ENCODE results near the gene MAGOH. TPM values are rescaled to one million over a fixed set of nuclear protein-coding genes. Genes with fewer than 3 reads are reported as not detected.

MAGOH gene
- total and polyA plus RNA-seq, 2 of the 13 experiments (the other 11 are each of a cell fraction or from before 2014, with no cell fraction given): 24.1 to 87.0 TPM

DNA sequence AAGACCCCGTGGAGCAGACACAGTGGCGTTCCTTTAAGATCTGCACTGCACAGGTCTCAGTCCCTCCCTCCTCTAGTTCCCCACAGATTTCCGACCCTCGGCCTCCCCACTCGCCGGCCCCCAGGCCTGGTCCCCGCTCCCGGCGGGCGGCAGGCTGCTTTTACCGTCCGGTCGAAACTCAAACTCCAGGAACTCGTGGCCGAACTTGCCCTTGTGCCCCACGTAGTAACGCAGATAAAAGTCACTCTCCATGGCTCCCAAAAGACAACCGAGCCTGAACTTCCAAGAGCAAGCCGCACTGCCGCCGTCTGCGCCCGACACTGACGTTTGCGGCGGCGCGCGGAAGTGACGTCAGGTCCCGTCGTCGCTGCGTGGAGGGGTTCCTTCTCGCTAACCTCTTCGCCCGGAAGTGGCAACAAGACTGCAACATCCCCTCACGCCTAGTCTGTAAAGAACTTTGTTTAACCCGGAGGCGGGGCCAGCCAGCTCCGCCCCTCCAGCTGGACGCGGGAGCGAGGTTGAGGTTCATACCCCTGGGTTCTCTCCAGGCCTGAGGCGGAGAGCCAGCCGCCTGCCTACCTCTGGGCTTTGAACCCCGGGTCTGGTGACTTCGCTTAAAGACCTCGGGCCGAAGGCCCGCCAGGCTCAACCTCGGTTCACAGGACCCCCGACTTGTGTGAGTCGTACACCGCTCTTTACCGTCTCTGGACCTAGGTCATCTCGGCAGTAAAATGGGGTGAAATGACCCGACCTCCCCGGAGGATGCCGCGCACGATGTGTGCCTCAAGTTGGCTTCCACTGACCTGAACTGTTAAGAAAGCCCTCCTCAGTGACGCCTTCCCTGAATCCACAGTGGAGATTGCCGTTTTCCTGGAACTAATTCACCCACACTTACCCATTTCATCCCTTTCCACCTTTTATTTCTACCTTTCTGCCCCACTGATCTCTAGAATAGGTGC, at the start of gene MAGOH (continued):
- TF ChIP-seq ISX (CRISPR knock-in tag; conservative IDR thresholded peaks at IDR 0.05): no peak
- peak; percentile 65 for TF ChIP-seq YY1 (IDR thresholded peaks at IDR 0.05; ENCODE audit: insufficient read depth, insufficient replicate concordance, low read depth, low read length)
- no peak for TF ChIP-seq MLLT10 (CRISPR knock-in tag; IDR thresholded peaks at IDR 0.05)
- TF ChIP-seq HOXD1 (CRISPR knock-in tag; IDR thresholded peaks at IDR 0.05): no peak

DNA sequence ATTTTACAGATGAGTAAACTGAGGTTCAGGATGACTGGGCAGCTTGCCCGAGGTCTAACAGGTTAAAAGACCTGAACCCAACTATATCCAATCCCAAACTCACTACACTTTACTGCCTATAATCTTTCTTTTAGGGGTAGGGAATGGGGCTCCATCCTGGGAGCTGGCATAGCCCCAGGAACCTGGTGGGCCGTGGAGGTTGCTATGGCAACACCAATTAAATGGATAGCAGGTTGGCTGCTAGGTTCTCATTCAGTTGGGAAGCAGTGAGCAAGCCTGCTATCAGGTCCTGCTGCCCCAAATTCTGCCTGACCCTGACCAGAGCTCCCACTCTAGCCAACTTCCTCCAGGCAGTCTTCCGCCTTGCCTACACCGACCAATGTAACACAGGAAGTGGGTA, 48.6 kb upstream of the MAGOH start:
- POLR2A ChIA-PET: no interaction called here
- H4K20me1 ChIP-seq (ENCODE audit: insufficient read depth, low read length): no peaks in the 10 kb centered on the region
- H3K27ac ChIP-seq (ENCODE audit: extremely low read length, insufficient read depth, low read length): no peak overlapping the region
- FAIRE-seq (no peak), ATAC-seq (no peak), DNase-seq (ENCODE audit: low spot score) (no peak)
- peaks cover 6 to 55% of the 10 kb centered on the region in 2 experiments; a peak in 4 of 5 replicates for H3K36me3 ChIP-seq (replicated peaks in 1 of 2; ENCODE audit: control insufficient read depth in 1 of 2, insufficient read depth in 2 of 2, low read length in 2 of 2)
- H3K4me2 ChIP-seq (ENCODE audit: low read depth, low read length): no peak overlapping the region
- no peak overlapping the region for H2AFZ ChIP-seq (ENCODE audit: low read length)
- no peaks in the 10 kb centered on the region for H3K79me2 ChIP-seq (ENCODE audit: insufficient read depth, low read length)
- CTCF ChIA-PET (ENCODE audit: low intra/inter-chr PET ratio, low total read pairs): no interaction called here
- no peaks in the 10 kb centered on the region for H3K9me3 ChIP-seq (ENCODE audit: low read length)
- no peak overlapping the region for H3K9ac ChIP-seq (ENCODE audit: insufficient read depth, low read depth, low read length)
- 93% methylated on average over 4 of the region's 4 CpGs for WGBS (ENCODE audit: low lambda C conversion rate)
- H3K27me3 ChIP-seq (ENCODE audit: control insufficient read depth in 1 of 2, insufficient read depth in 2 of 2, low read length in 2 of 2): no peaks in the 10 kb centered on the region
- H3K4me3 ChIP-seq (replicated peaks in 1 of 3; ENCODE audit: insufficient read depth in 1 of 3, low read depth in 2 of 3, low read length in 3 of 3): no peak overlapping the region
- intact Hi-C loops (cut with micrococcal nuclease; ENCODE audit: unreplicated experiment) (no loop called here), in situ Hi-C loops (cut with HindIII; ENCODE audit: extremely low pct_ligation_motif_present, low pct_unique_long_range_greater_than_20kb) (no loop called here)
- BruUV-seq (replicated peaks): no TSS peak
- H3K4me1 ChIP-seq (ENCODE audit: insufficient read depth, low read length): 0 out of 2 replicates have a peak, but pooled peaks cover 1% of the 10 kb centered on the region
- TF ChIP-seq SMAD3 (CRISPR knock-in tag; IDR thresholded peaks at IDR 0.05): no peak
- no peak for TF ChIP-seq ZMYM3 (CRISPR knock-in tag; IDR thresholded peaks at IDR 0.05)
- TF ChIP-seq ZNF530 (CRISPR knock-in tag; IDR thresholded peaks at IDR 0.05; ENCODE audit: low read depth): no peak
- TF ChIP-seq PRPF4 (IDR thresholded peaks at IDR 0.05; ENCODE audit: low read depth, low read length, poor library complexity, severe bottlenecking): no peak
- TF ChIP-seq ZSCAN25 (CRISPR knock-in tag; IDR thresholded peaks at IDR 0.05): no peak
- no peak for TF ChIP-seq YEATS4 (CRISPR knock-in tag; IDR thresholded peaks at IDR 0.05; ENCODE audit: borderline replicate concordance)
- no peak for TF ChIP-seq JUNB (CRISPR knock-in tag; IDR thresholded peaks at IDR 0.05; ENCODE audit: borderline replicate concordance)
- TF ChIP-seq YY1 (IDR thresholded peaks at IDR 0.05; ENCODE audit: insufficient read depth, insufficient replicate concordance, low read depth, low read length): no peak
- no peak for TF ChIP-seq NFIC (IDR thresholded peaks at IDR 0.05; ENCODE audit: low read length)
- TF ChIP-seq, protein P1, sequence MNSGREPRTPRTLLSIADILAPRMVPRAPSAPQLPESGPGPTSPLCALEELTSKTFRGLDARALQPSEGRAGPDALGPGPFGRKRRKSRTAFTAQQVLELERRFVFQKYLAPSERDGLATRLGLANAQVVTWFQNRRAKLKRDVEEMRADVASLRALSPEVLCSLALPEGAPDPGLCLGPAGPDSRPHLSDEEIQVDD (CRISPR knock-in tag; IDR thresholded peaks at IDR 0.05; ENCODE audit: borderline replicate concordance): no peak
- TF ChIP-seq TBP (CRISPR knock-in tag; IDR thresholded peaks at IDR 0.05): no peak
- TF ChIP-seq ZNF780A (CRISPR knock-in tag; IDR thresholded peaks at IDR 0.05): no peak
- TF ChIP-seq, protein P2, sequence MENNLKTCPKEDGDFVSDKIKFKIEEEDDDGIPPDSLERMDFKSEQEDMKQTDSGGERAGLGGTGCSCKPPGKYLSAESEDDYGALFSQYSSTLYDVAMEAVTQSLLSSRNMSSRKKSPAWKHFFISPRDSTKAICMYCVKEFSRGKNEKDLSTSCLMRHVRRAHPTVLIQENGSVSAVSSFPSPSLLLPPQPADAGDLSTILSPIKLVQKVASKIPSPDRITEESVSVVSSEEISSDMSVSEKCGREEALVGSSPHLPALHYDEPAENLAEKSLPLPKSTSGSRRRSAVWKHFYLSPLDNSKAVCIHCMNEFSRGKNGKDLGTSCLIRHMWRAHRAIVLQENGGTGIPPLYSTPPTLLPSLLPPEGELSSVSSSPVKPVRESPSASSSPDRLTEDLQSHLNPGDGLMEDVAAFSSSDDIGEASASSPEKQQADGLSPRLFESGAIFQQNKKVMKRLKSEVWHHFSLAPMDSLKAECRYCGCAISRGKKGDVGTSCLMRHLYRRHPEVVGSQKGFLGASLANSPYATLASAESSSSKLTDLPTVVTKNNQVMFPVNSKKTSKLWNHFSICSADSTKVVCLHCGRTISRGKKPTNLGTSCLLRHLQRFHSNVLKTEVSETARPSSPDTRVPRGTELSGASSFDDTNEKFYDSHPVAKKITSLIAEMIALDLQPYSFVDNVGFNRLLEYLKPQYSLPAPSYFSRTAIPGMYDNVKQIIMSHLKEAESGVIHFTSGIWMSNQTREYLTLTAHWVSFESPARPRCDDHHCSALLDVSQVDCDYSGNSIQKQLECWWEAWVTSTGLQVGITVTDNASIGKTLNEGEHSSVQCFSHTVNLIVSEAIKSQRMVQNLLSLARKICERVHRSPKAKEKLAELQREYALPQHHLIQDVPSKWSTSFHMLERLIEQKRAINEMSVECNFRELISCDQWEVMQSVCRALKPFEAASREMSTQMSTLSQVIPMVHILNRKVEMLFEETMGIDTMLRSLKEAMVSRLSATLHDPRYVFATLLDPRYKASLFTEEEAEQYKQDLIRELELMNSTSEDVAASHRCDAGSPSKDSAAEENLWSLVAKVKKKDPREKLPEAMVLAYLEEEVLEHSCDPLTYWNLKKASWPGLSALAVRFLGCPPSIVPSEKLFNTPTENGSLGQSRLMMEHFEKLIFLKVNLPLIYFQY (CRISPR knock-in tag; IDR thresholded peaks at IDR 0.05; ENCODE audit: borderline replicate concordance): no peak
- TF ChIP-seq, protein P3, sequence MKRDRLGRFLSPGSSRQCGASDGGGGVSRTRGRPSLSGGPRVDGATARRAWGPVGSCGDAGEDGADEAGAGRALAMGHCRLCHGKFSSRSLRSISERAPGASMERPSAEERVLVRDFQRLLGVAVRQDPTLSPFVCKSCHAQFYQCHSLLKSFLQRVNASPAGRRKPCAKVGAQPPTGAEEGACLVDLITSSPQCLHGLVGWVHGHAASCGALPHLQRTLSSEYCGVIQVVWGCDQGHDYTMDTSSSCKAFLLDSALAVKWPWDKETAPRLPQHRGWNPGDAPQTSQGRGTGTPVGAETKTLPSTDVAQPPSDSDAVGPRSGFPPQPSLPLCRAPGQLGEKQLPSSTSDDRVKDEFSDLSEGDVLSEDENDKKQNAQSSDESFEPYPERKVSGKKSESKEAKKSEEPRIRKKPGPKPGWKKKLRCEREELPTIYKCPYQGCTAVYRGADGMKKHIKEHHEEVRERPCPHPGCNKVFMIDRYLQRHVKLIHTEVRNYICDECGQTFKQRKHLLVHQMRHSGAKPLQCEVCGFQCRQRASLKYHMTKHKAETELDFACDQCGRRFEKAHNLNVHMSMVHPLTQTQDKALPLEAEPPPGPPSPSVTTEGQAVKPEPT (CRISPR knock-in tag; IDR thresholded peaks at IDR 0.05; ENCODE audit: low read depth): no peak

All from HepG2 (cell line).